BE2C (cell line): ENCODE measurements around the gene RHBDD2.
"Not testable (repeated sequence)": the region's sequence is repeated elsewhere in the genome, so short reads cannot be mapped to it uniquely, and the experiment has no call there.

ENCODE experiments used
- DNase-seq: peaks from one replicate; pipeline ENCODE4 v3.0.0-alpha.2; 2020
- H3K27me3 ChIP-seq: fragments of 250-450 bp; sonication (Bioruptor Pico); 2 replicates; pipeline ENCODE4 v1.5.1; 2020; ENCODE audit warnings: mild to moderate bottlenecking
- H3K36me3 ChIP-seq: fragments of 250-450 bp; sonication (Bioruptor Pico); 2 replicates; pipeline ENCODE4 v1.5.1; 2020; ENCODE audit warnings: mild to moderate bottlenecking
- H3K4me1 ChIP-seq: fragments of 250-450 bp; sonication (Bioruptor Pico); 2 replicates; pipeline ENCODE4 v1.5.1; 2020
- H3K4me3 ChIP-seq: 2 replicates; pipeline ENCODE4 v1.5.1; 2011; ENCODE audit warnings: low read depth, low read length
- H3K9me3 ChIP-seq: fragments of 250-450 bp; sonication (Bioruptor Pico); 2 replicates; pipeline ENCODE4 v1.5.1; 2020
- TF ChIP-seq, protein P1 (sequence below): IDR thresholded peaks from 2 replicates; pipeline ENCODE4 v1.5.1; 2012; ENCODE audit warnings: mild to moderate bottlenecking, low read depth, low read length

The RHBDD2 gene

GRCh38 chr7:75849573-75849972 is 29.3 kb upstream of the RHBDD2 start:
- H3K9me3 ChIP-seq, result no peaks in the 10 kb centered on the region
- no peaks in the 10 kb centered on the region for H3K36me3 ChIP-seq
- no peak for DNase-seq
- TF ChIP-seq, protein P1, sequence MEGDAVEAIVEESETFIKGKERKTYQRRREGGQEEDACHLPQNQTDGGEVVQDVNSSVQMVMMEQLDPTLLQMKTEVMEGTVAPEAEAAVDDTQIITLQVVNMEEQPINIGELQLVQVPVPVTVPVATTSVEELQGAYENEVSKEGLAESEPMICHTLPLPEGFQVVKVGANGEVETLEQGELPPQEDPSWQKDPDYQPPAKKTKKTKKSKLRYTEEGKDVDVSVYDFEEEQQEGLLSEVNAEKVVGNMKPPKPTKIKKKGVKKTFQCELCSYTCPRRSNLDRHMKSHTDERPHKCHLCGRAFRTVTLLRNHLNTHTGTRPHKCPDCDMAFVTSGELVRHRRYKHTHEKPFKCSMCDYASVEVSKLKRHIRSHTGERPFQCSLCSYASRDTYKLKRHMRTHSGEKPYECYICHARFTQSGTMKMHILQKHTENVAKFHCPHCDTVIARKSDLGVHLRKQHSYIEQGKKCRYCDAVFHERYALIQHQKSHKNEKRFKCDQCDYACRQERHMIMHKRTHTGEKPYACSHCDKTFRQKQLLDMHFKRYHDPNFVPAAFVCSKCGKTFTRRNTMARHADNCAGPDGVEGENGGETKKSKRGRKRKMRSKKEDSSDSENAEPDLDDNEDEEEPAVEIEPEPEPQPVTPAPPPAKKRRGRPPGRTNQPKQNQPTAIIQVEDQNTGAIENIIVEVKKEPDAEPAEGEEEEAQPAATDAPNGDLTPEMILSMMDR, result no peak
- H3K27me3 ChIP-seq, result no peaks in the 10 kb centered on the region
- H3K4me3 ChIP-seq, result no peak overlapping the region
- H3K4me1 ChIP-seq, result no peaks in the 10 kb centered on the region

DNA sequence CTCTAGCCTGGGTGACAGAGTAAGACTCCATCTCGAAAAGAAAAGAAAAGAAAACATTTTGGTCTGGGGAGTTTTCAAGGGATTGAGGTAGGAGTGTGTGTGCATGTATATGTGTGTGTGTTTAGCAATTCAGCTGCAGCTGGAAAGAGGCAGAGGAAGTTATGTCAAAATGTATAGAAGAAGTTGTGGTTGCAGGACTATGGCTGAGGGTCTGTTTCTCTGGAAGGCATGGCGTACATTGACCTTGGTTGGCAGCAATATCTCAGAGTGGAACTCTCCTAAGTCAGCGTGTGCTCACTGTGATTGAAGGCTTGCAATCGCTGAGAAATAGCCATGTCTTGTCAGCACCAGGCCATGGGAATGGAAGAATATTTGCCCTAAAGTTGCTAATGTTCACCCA is 28.6 kb upstream of the RHBDD2 start:
- no peak for DNase-seq
- Histone ChIP-seq H3K27me3 (no peaks in the 10 kb centered on the region), H3K9me3 (no peaks in the 10 kb centered on the region), H3K4me1 (no peaks in the 10 kb centered on the region), H3K36me3 (no peaks in the 10 kb centered on the region), H3K4me3 (no peak overlapping the region)
- TF ChIP-seq, protein P1, result no peak

GRCh38 chr7:75854233-75854632 is 24.6 kb upstream of the RHBDD2 start:
- no peaks in the 10 kb centered on the region for H3K36me3 ChIP-seq
- H3K27me3 ChIP-seq, result no peaks in the 10 kb centered on the region
- no peaks in the 10 kb centered on the region for H3K9me3 ChIP-seq
- no peaks in the 10 kb centered on the region for H3K4me1 ChIP-seq
- no peak for DNase-seq
- TF ChIP-seq, protein P1, result no peak
- H3K4me3 ChIP-seq, result no peak overlapping the region

- not testable (repeated sequence) for H3K36me3 ChIP-seq, DNase-seq, H3K4me3 ChIP-seq, H3K9me3 ChIP-seq, H3K27me3 ChIP-seq, H3K4me1 ChIP-seq
Observed at GRCh38 chr7:75854813-75855345, 24.0 kb upstream of the RHBDD2 start.

GRCh38 chr7:75856536-75856935 is 22.3 kb upstream of the RHBDD2 start:
- Histone ChIP-seq H3K9me3 (no peaks in the 10 kb centered on the region), H3K27me3 (no peaks in the 10 kb centered on the region), H3K36me3 (no peaks in the 10 kb centered on the region), H3K4me3 (no peak overlapping the region), H3K4me1 (no peaks in the 10 kb centered on the region)
- TF ChIP-seq, protein P1, result no peak
- DNase-seq, result no peak

GRCh38 chr7:75858410-75858809 is 20.4 kb upstream of the RHBDD2 start:
- TF ChIP-seq, protein P1, result no peak

DNA sequence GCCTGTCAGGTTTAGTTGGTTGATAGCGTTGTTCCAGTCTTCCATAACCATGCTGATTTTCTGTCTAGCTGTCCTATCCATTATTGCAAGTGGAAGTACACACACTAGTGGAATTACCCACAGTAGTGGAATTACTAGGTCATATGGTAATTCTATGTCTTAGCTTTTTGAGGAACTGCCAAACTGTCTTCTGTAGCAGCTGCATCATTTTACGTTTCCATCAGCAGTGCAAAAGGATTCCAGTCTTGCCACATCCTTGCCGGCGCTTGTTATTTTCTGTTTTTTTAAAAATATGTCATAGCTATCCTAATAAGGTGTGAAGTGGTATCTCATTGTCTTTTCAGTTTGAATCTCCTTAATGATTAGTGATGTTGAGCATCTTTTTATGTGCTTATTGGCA is 17.2 kb upstream of the RHBDD2 start:
- Histone ChIP-seq H3K36me3 (no peaks in the 10 kb centered on the region), H3K27me3 (no peaks in the 10 kb centered on the region), H3K4me3 (no peak overlapping the region), H3K4me1 (no peaks in the 10 kb centered on the region), H3K9me3 (no peaks in the 10 kb centered on the region)
- TF ChIP-seq, protein P1, result no peak
- no peak for DNase-seq

More at GRCh38 chr7:75858410-75858809, 20.4 kb upstream of the RHBDD2 start:
- no peaks in the 10 kb centered on the region for H3K36me3 ChIP-seq
- DNase-seq, result no peak
- no peak overlapping the region for H3K4me3 ChIP-seq
- no peaks in the 10 kb centered on the region for H3K27me3 ChIP-seq
- no peaks in the 10 kb centered on the region for H3K9me3 ChIP-seq
- H3K4me1 ChIP-seq, result no peaks in the 10 kb centered on the region

GRCh38 chr7:75864251-75864650 is 14.6 kb upstream of the RHBDD2 start:
- H3K27me3 ChIP-seq, H3K4me1 ChIP-seq, H3K4me3 ChIP-seq, DNase-seq, H3K36me3 ChIP-seq, H3K9me3 ChIP-seq: not testable (repeated sequence)
